Dendritic cell treated with granulocyte-macrophage colony-stimulating factor and Interleukin-4, amounts not matched to agents 40 ng/mL and 50 ng/mL, for 4 days (primary cell): ENCODE results near the gene KIF26A.

ENCODE experiments used
- H3K27ac Mint-ChIP-seq: one replicate; pipeline ENCODE4 v1.8.0; 2022; ENCODE audit warnings: mild to moderate bottlenecking, mixed read lengths
- H3K27me3 Mint-ChIP-seq: one replicate; pipeline ENCODE4 v1.8.0; 2022; ENCODE audit warnings: mild to moderate bottlenecking, mixed read lengths
- H3K36me3 Mint-ChIP-seq: one replicate; pipeline ENCODE4 v1.8.0; 2022; ENCODE audit warnings: low read depth, mixed read lengths
- H3K4me1 Mint-ChIP-seq: one replicate; pipeline ENCODE4 v1.8.0; 2022; ENCODE audit warnings: low read depth, mixed read lengths
- H3K4me3 Mint-ChIP-seq: one replicate; pipeline ENCODE4 v1.8.0; 2022; ENCODE audit warnings: mild to moderate bottlenecking, moderate library complexity, mixed read lengths
- H3K9me3 Mint-ChIP-seq: one replicate; pipeline ENCODE4 v1.8.0; 2022; ENCODE audit warnings: mixed read lengths
- intact Hi-C: fragments of 100-400 bp; cut with micrococcal nuclease; formaldehyde crosslinking; loops from one replicate; pipeline ENCODE4 v1.15.0; 2022

Gene KIF26A

GRCh38 chr14:104115131-104115600 lies 23.2 kb upstream of the KIF26A start:
- Mint-ChIP-seq H3K27ac (no peak overlapping the region), H3K9me3 (no peaks in the 10 kb centered on the region), H3K4me3 (no peak overlapping the region), H3K36me3 (no peaks in the 10 kb centered on the region), H3K4me1 (no peaks in the 10 kb centered on the region), H3K27me3 (peaks cover 51% of the 10 kb centered on the region)
- intact Hi-C loops: no loop called here

GRCh38 chr14:104115691-104116287 lies 22.6 kb upstream of the KIF26A start:
- intact Hi-C loops: no loop called here
- Mint-ChIP-seq H3K9me3 (no peaks in the 10 kb centered on the region), H3K27me3 (peaks cover 55% of the 10 kb centered on the region), H3K4me3 (peak overlapping the region; percentile 56), H3K36me3 (no peaks in the 10 kb centered on the region), H3K27ac (no peak overlapping the region), H3K4me1 (no peaks in the 10 kb centered on the region)

GRCh38 chr14:104116288-104116755 lies 22.1 kb upstream of the KIF26A start:
- Mint-ChIP-seq H3K9me3 (no peaks in the 10 kb centered on the region), H3K4me1 (no peaks in the 10 kb centered on the region), H3K4me3 (peak overlapping the region; percentile 56), H3K36me3 (no peaks in the 10 kb centered on the region), H3K27me3 (peaks cover 60% of the 10 kb centered on the region), H3K27ac (no peak overlapping the region)
- intact Hi-C loops: no loop called here

GRCh38 chr14:104116756-104117340 lies 21.5 kb upstream of the KIF26A start:
- H3K4me1 Mint-ChIP-seq: no peaks in the 10 kb centered on the region
- peak overlapping the region; percentile 56 for H3K4me3 Mint-ChIP-seq
- no peaks in the 10 kb centered on the region for H3K36me3 Mint-ChIP-seq
- H3K27ac Mint-ChIP-seq: no peak overlapping the region
- intact Hi-C loops: no loop called here
- no peaks in the 10 kb centered on the region for H3K9me3 Mint-ChIP-seq
- H3K27me3 Mint-ChIP-seq: peaks cover 60% of the 10 kb centered on the region

- Mint-ChIP-seq H3K27me3 (peaks cover 60% of the 10 kb centered on the region), H3K9me3 (no peaks in the 10 kb centered on the region), H3K4me3 (no peak overlapping the region), H3K4me1 (no peaks in the 10 kb centered on the region), H3K27ac (no peak overlapping the region), H3K36me3 (no peaks in the 10 kb centered on the region)
- intact Hi-C loops: no loop called here
Observed at GRCh38 chr14:104117341-104118005, 20.9 kb upstream of the KIF26A start.

- Mint-ChIP-seq H3K36me3 (no peaks in the 10 kb centered on the region), H3K27me3 (peaks cover 63% of the 10 kb centered on the region), H3K9me3 (no peaks in the 10 kb centered on the region), H3K4me3 (no peak overlapping the region), H3K4me1 (no peaks in the 10 kb centered on the region), H3K27ac (no peak overlapping the region)
- intact Hi-C loops: no loop called here
Observed at GRCh38 chr14:104118006-104118844, 20.2 kb upstream of the KIF26A start.

- H3K4me1 Mint-ChIP-seq: no peaks in the 10 kb centered on the region
- no peak overlapping the region for H3K4me3 Mint-ChIP-seq
- H3K36me3 Mint-ChIP-seq: no peaks in the 10 kb centered on the region
- H3K9me3 Mint-ChIP-seq: peaks cover 8% of the 10 kb centered on the region
- H3K27ac Mint-ChIP-seq: no peak overlapping the region
- intact Hi-C loops: no loop called here
- H3K27me3 Mint-ChIP-seq: peaks cover 62% of the 10 kb centered on the region
Observed at GRCh38 chr14:104119119-104119487, 19.3 kb upstream of the KIF26A start.

GRCh38 chr14:104119488-104120251 lies 18.7 kb upstream of the KIF26A start:
- intact Hi-C loops: no loop called here
- H3K4me1 Mint-ChIP-seq: no peaks in the 10 kb centered on the region
- H3K27me3 Mint-ChIP-seq: peaks cover 60% of the 10 kb centered on the region

GRCh38 chr14:104120281-104120741 lies 18.1 kb upstream of the KIF26A start:
- Mint-ChIP-seq H3K36me3 (no peaks in the 10 kb centered on the region), H3K27ac (no peak overlapping the region), H3K27me3 (peaks cover 58% of the 10 kb centered on the region), H3K9me3 (peaks cover 18% of the 10 kb centered on the region), H3K4me1 (no peaks in the 10 kb centered on the region), H3K4me3 (no peak overlapping the region)
- intact Hi-C loops: no loop called here

More at GRCh38 chr14:104119488-104120251, 18.7 kb upstream of the KIF26A start:
- Mint-ChIP-seq H3K4me3 (no peak overlapping the region), H3K36me3 (no peaks in the 10 kb centered on the region), H3K9me3 (peaks cover 13% of the 10 kb centered on the region), H3K27ac (no peak overlapping the region)

- Mint-ChIP-seq H3K27ac (no peak overlapping the region), H3K4me3 (no peak overlapping the region), H3K27me3 (peaks cover 51% of the 10 kb centered on the region), H3K9me3 (peaks cover 21% of the 10 kb centered on the region), H3K4me1 (no peaks in the 10 kb centered on the region), H3K36me3 (no peaks in the 10 kb centered on the region)
- intact Hi-C loops: no loop called here
Observed at GRCh38 chr14:104121142-104121541, 17.2 kb upstream of the KIF26A start.

- H3K9me3 Mint-ChIP-seq: peaks cover 21% of the 10 kb centered on the region
- intact Hi-C loops: no loop called here
- H3K36me3 Mint-ChIP-seq: no peaks in the 10 kb centered on the region
- H3K27ac Mint-ChIP-seq: no peak overlapping the region
- no peak overlapping the region for H3K4me3 Mint-ChIP-seq
- no peaks in the 10 kb centered on the region for H3K4me1 Mint-ChIP-seq
- H3K27me3 Mint-ChIP-seq: peaks cover 35% of the 10 kb centered on the region
Observed at GRCh38 chr14:104123879-104124278, 14.5 kb upstream of the KIF26A start.

- no peaks in the 10 kb centered on the region for H3K4me1 Mint-ChIP-seq
- H3K36me3 Mint-ChIP-seq: no peaks in the 10 kb centered on the region
- intact Hi-C loops: no loop called here
- peaks cover 32% of the 10 kb centered on the region for H3K9me3 Mint-ChIP-seq
- peaks cover 30% of the 10 kb centered on the region for H3K27me3 Mint-ChIP-seq
- no peak overlapping the region for H3K27ac Mint-ChIP-seq
- no peak overlapping the region for H3K4me3 Mint-ChIP-seq
Observed at GRCh38 chr14:104125011-104125410, 13.4 kb upstream of the KIF26A start.

GRCh38 chr14:104126753-104127152 lies 11.6 kb upstream of the KIF26A start:
- no peaks in the 10 kb centered on the region for H3K36me3 Mint-ChIP-seq
- intact Hi-C loops: no loop called here
- no peaks in the 10 kb centered on the region for H3K4me1 Mint-ChIP-seq
- no peak overlapping the region for H3K4me3 Mint-ChIP-seq
- H3K27ac Mint-ChIP-seq: no peak overlapping the region
- H3K27me3 Mint-ChIP-seq: peaks cover 28% of the 10 kb centered on the region
- H3K9me3 Mint-ChIP-seq: peaks cover 36% of the 10 kb centered on the region
